ENCODE measurements around the gene SEMA5B.

DNA sequence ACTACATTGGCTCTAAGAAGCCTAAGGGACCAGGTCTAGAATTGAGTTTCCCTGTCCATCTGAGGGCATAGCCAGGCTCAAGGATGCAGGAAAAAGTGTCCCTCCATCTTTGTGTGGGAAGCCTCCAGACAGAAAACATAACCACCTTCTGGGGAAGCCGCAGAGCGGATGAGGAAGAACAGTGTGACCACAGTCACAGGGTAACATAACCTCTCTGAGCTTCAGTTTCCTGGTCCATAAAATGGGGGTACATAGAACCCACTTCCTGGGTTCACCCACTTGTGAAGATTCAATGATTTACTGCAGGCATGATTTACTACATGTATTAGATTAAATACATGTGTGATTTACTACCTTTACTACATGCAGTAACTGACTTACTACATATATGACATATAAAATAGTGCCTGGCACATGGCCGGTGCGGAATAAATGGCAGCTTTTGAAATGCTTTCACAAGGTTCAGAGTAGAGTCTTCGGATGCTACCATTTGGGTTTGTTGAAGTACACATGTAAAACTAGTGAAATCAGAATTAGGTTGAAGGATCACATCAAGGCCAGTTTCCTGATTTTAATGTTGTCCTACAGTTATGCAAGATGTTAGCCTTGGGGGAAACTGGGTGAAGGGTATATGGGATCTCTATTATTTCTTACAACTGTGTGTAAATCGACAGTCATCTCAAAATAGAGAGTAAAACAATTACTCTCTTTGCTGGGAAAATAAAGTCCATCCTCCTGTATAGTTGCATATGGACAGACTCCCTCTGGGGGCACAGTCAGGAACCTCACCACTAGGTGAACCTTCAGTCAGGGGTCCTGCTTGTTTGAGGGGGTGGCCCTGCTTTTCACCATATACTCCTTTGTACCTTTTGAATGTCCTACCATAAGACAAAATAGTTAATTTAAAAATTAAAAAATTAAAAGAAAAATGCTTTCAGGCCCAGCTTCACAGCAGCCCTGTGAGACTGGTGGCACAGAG is 86.0 kb downstream of the SEMA5B start:
- TF ChIP-seq, protein P1, sequence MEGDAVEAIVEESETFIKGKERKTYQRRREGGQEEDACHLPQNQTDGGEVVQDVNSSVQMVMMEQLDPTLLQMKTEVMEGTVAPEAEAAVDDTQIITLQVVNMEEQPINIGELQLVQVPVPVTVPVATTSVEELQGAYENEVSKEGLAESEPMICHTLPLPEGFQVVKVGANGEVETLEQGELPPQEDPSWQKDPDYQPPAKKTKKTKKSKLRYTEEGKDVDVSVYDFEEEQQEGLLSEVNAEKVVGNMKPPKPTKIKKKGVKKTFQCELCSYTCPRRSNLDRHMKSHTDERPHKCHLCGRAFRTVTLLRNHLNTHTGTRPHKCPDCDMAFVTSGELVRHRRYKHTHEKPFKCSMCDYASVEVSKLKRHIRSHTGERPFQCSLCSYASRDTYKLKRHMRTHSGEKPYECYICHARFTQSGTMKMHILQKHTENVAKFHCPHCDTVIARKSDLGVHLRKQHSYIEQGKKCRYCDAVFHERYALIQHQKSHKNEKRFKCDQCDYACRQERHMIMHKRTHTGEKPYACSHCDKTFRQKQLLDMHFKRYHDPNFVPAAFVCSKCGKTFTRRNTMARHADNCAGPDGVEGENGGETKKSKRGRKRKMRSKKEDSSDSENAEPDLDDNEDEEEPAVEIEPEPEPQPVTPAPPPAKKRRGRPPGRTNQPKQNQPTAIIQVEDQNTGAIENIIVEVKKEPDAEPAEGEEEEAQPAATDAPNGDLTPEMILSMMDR (conservative IDR thresholded peaks at IDR 0.05; ENCODE audit: low read depth, low read length) = peak; percentile 62
- TF ChIP-seq EZH2phosphoT487 (IDR thresholded peaks at IDR 0.05; ENCODE audit: borderline replicate concordance, low read length) (no peak), EZH2 (IDR thresholded peaks at IDR 0.05; ENCODE audit: low read length, unreplicated experiment) (no peak)

All from PC-3 (cell line).